22Rv1 (cell line): ENCODE data around the gene SULT4A1.

Source experiments
- H3K27ac ChIP-seq: fragments of 450-650 bp; 2 replicates; pipeline ENCODE4 v1.5.1; 2017
- ZFX ChIP-seq: fragments of 450-650 bp; IDR thresholded peaks from 2 replicates; pipeline ENCODE4 v1.6.1; 2017; ENCODE audit warnings: antibody characterized with exemption, borderline replicate concordance
- TF ChIP-seq, protein P1 (sequence below): fragments of 450-650 bp; IDR thresholded peaks from 2 replicates; pipeline ENCODE4 v1.5.1; 2017; ENCODE audit warnings: mild to moderate bottlenecking

The SULT4A1 gene

DNA sequence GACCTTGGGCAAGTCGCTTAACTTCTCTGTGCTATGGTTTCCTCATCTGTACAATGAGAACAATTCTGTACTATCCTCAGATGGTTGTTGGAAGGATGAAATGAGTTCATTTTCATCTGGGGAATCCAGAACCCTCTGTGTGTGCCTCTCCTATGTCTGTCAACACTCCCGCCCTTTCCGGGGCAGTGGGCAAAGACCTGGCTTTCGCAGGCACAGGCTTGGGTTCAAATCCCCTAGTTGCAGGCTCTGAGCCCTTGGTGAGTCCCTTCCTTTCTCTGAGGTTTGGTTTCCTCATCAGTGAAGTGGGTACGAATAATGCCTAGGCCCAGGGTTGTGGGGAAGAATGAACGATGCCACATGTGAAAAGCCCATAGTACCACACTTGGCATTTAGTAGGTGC is 23.5 kb upstream of the SULT4A1 start:
- TF ChIP-seq, protein P1, sequence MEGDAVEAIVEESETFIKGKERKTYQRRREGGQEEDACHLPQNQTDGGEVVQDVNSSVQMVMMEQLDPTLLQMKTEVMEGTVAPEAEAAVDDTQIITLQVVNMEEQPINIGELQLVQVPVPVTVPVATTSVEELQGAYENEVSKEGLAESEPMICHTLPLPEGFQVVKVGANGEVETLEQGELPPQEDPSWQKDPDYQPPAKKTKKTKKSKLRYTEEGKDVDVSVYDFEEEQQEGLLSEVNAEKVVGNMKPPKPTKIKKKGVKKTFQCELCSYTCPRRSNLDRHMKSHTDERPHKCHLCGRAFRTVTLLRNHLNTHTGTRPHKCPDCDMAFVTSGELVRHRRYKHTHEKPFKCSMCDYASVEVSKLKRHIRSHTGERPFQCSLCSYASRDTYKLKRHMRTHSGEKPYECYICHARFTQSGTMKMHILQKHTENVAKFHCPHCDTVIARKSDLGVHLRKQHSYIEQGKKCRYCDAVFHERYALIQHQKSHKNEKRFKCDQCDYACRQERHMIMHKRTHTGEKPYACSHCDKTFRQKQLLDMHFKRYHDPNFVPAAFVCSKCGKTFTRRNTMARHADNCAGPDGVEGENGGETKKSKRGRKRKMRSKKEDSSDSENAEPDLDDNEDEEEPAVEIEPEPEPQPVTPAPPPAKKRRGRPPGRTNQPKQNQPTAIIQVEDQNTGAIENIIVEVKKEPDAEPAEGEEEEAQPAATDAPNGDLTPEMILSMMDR: no peak
- no peak for TF ChIP-seq ZFX

DNA sequence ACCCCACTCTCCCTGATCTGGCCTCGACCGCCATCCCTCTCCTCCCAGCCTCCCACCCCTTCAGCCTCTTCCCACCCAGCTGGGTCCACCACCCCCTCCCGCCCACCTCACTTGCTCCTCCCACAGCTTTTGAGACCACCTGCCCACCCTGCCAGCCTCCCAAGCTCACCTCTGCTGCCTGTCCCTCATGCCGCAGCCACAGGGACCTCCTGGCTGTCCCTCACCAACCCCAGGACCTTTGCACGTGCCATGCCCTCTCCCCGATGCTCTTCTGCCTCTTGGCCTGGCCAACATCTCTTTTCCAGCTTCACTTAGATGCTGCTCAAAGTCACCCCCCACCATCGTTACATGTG is 23.0 kb upstream of the SULT4A1 start:
- no peak overlapping the region for H3K27ac ChIP-seq
- TF ChIP-seq, protein P1: peak; percentile 6
- TF ChIP-seq ZFX: no peak

More for the DNA sequence above, 23.5 kb upstream of the SULT4A1 start:
- no peak overlapping the region for H3K27ac ChIP-seq

DNA sequence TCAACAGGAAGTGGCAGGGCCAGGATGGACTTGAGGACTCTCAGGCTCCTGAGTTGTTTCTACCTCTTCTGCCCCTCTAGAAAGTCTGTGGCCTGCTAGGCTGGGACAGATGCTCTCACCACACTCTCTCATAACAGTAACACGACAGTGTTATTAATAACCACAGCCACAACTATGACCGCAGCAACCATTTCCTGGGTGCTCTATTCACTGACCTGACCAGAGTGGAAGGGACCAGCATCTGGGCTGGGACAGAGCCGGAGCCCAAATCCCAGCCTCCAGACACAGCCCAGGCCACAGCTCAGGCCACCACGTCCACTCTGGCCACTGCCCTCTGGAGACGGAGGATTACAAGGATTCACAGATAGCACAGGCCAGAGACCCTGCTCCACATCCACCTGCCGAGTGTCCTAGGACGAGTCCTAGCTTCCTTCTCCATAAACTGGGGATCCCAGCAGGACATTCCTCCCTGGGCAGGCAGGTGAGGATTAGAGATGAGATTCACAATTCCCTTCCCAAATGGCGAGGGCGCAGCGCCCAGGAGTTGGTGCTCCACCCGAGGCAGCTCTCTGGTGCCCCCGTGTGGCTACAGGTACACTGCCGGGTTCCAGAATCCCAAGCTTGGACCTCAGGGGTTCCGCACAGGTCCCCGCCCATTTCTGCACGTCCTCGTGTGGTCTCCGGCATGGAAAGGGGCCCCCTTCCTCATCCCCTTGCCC is 22.4 kb upstream of the SULT4A1 start:
- TF ChIP-seq ZFX: no peak
- TF ChIP-seq, protein P1: peak; percentile 93
- no peak overlapping the region for H3K27ac ChIP-seq

DNA sequence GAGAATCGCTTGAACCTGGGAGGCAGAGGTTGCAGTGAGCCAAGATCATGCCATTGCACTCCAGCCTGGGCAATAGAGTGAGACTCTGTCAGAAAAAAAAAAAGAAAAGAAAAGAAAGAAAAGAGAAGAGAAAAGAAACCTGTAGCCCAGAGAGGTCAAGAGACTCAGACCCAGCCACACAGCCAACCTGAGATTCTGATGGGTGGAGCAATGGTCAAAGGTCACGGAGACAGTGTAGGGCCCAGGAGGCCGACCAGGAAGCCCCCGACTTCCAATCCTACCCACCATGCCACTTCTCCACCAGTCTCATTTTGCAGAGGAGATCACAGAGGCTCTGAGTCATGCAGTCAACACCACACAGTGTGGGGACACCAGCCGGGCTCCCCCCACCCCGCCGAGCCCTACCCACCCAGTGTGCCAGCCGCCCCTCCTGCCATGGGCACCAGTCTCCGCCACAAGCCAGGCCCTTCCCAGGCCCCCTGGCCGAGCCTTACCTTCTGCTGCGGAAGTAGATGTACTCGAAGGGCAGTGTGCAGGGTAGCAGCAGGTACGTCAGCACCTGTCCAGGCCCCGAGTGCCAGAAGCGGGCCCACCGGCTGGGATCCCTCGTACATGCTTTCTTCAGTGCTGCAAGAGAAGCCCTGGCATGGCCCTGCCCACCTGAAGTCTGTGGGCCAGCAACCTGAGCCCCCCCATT is 21.6 kb upstream of the SULT4A1 start:
- no peak overlapping the region for H3K27ac ChIP-seq

DNA sequence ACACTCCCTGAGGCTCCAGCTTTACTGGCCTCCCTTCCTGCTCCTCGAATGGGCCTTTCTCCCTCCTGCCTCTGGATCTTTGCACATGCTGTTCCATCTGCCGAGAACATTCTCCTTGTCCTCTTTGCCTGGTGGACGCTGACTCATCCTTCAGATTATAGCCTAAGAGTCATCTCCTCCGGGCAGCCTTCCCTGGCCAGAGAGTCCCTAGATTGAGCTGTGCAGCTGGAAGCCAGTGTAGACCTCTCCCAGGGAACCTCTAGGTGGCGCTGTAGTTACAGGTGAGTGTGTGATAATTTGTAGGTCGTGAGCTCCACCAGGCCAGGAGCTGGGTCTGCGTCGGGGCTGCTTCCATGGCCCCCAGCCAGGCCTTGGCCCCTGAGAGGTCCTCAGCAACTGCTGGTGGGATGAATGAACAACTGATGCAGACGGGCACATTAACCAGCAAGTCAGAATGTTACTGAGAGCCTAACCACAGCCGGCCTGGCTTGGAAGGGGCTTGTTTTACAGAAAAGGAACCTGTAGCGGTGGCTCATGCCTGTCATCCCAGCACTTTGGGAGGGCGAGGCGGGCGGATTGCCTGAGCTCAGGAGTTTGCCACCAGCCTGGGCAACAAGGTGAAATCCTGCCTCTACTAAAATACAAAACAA is 20.8 kb upstream of the SULT4A1 start:
- no peak for TF ChIP-seq ZFX
- TF ChIP-seq, protein P1: peak; percentile 92
- H3K27ac ChIP-seq: no peak overlapping the region

More for the DNA sequence above, 21.6 kb upstream of the SULT4A1 start:
- TF ChIP-seq, protein P1: no peak
- no peak for TF ChIP-seq ZFX

DNA sequence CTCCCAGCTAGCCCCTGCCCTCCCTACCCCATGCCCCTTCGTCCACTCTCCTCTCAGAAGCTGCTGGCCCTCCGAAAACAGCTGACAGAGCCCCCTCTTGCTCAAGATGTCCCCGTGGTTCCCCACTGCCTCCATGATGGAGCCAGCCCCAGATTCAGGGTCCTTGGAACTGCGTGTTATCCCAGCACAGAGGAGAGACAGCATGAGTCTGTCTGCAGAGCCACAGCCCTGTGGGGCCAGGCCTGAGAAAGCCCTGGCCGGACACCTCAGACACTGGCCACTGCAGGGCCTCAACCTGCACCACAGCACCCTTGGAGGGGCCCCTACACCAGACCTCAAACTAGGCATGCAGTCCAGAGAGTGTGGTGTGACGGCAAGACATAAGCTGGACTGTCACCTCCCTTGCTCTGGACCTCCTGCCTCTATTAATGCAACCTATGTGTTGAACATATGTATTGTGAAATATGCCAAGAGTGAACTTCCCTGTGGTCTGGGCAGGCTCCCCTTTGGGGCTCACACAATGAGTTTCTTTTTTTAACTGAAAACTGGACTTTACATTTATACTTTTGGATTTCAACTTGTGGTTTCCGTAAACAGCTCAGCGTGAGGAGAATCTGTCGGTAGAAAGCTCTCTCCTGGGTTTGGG is 19.9 kb upstream of the SULT4A1 start:
- no peak overlapping the region for H3K27ac ChIP-seq
- TF ChIP-seq, protein P1: no peak
- TF ChIP-seq ZFX: no peak
